PFSK-1 (cell line): ENCODE data around the gene ACBD3.

ENCODE experiments used
- FOXP2 ChIP-seq: optimal IDR thresholded peaks from 2 replicates; pipeline ENCODE3; 2011; ENCODE audit warnings: borderline replicate concordance, control low read depth, inconsistent platforms; ENCODE audit not compliant: insufficient read depth; ENCODE audit errors: extremely low read length, extremely low read depth
- POLR2AphosphoS5 ChIP-seq: IDR thresholded peaks from 2 replicates; pipeline ENCODE4 v1.6.1; 2012; ENCODE audit warnings: low read depth, mild to moderate bottlenecking, control low read depth, low read length, moderate library complexity
- REST ChIP-seq, 2 experiments: IDR thresholded peaks; 2 replicates each; pipeline versions ENCODE4 v1.6.1 to v1.8.0; 2011 to 2012; ENCODE audit warnings: low read depth in 2 of 2, low read length in 2 of 2, control low read depth in 1 of 2, inconsistent platforms in 1 of 2, mild to moderate bottlenecking in 1 of 2, moderate library complexity in 1 of 2; ENCODE audit not compliant: insufficient read depth in 1 of 2
- SIN3A ChIP-seq: IDR thresholded peaks from 2 replicates; pipeline ENCODE4 v1.6.1; 2012; ENCODE audit warnings: mild to moderate bottlenecking, low read length, moderate library complexity, borderline replicate concordance; ENCODE audit not compliant: insufficient read depth
- TAF1 ChIP-seq: IDR thresholded peaks from 2 replicates; pipeline ENCODE4 v1.6.1; 2012; ENCODE audit warnings: low read length, control low read depth, borderline replicate concordance; ENCODE audit not compliant: insufficient read depth

Gene ACBD3

DNA sequence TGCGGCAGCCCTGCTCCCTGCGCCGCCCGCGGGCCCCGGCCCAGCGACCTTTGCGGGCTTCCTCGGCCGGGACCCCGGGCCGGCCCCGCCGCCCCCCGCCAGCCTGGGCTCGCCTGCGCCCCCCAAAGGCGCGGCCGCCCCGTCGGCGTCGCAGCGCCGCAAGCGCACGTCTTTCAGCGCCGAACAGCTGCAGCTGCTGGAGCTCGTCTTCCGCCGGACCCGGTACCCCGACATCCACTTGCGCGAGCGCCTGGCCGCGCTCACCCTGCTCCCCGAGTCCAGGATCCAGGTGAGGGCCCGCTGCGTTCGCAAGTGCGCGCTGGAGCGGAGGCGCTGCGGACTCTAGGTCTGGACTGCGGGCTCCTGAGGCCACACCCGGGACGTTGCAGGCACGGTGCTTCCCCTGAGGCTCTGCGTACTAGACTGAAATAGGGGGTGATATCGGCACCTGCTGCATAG is 37.3 kb upstream of the ACBD3 start:
- no peak for TF ChIP-seq POLR2AphosphoS5
- no peak for TF ChIP-seq FOXP2
- no peak for TF ChIP-seq REST (IDR thresholded peaks at IDR 0.05; ENCODE audit: insufficient read depth in 1 of 2, low read depth in 2 of 2, low read length in 2 of 2)
- TF ChIP-seq TAF1: no peak
- no peak for TF ChIP-seq SIN3A

DNA sequence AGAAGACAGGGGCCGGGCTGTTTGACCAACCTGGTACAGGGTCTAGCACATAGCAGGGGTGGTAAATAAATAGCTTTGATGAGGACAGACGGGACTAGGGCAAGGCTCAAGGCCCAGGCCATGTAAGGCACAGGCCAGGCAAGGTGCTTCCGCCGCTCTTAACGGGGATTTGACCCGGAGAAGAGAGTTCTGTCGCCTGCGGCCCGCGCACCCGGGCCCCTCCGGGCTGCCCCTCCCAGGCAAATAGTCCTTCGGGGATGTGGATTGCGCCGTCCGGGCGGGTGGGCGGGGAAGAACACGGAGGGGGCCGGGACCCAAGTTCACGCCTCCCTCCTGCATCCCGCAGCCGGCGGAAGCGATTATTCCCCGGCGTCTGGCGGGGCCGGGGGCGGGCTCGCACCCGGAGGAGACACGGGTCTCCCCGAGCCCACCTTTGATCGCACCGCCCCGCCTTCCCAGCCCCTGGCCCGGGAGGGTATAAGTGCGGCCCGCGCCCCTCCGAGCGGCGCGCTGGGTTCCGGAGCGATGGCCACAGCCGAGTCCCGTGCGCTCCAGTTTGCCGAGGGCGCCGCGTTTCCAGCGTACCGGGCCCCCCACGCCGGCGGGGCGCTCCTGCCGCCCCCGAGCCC is 36.7 kb upstream of the ACBD3 start, which contains the start of gene MIXL1:
MIXL1 (plus strand) TSS at position 508 of the 629 bp plus-strand sequence; CDS start at position 526, 18 bp downstream.
- no peak for TF ChIP-seq SIN3A
- TF ChIP-seq POLR2AphosphoS5: no peak
- TF ChIP-seq REST (IDR thresholded peaks at IDR 0.05; ENCODE audit: insufficient read depth in 1 of 2, low read depth in 2 of 2, low read length in 2 of 2): no peak
- no peak for TF ChIP-seq TAF1
- TF ChIP-seq FOXP2: no peak

- no peak for TF ChIP-seq SIN3A
- TF ChIP-seq POLR2AphosphoS5: no peak
- TF ChIP-seq FOXP2: no peak
- no peak for TF ChIP-seq REST (IDR thresholded peaks at IDR 0.05; ENCODE audit: insufficient read depth in 1 of 2, low read depth in 2 of 2, low read length in 2 of 2)
- TF ChIP-seq TAF1: no peak
Observed at GRCh38 chr1:226222686-226223085, 36.1 kb upstream of the ACBD3 start.

DNA sequence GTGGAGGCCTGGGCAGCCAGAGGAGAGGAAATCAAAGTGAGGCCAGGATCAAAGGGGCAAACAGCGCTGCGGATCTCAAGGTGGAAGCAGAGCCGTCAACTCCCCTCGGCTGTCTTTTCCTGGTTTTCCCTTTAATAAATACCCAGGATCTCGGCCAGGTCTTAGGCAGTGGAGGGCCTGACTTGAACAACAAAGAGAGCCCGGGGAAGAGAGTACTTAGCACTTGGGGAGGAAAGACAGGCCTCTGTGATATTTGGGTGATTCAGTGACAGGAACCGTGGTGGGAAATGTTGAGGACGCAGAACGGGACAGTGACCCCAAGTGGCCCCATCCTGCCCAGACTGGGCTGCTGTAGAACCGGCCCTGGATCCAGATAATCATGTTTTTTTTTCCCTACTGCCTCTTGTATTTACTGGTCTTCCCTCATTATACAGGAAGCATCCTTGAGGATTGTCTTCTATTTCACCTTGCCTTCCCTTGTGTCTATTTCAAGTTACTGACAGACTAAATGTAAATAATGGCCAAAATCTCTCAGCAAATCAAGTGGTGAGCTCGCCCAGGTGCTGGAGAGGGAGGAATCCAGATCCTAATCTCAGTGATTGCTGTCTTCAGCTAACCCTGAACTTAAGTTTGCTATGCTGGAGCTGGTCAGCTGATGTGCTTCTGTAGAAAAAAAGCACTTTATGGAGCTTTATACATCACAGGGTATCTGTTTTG is 34.1 kb upstream of the ACBD3 start:
- TF ChIP-seq FOXP2: no peak

- TF ChIP-seq FOXP2 (no peak), TAF1 (no peak), POLR2AphosphoS5 (no peak), SIN3A (no peak), REST (IDR thresholded peaks at IDR 0.05; ENCODE audit: insufficient read depth in 1 of 2, low read depth in 2 of 2, low read length in 2 of 2) (no peak)
Observed at GRCh38 chr1:226217273-226217672, 30.7 kb upstream of the ACBD3 start.
